Liver (tissue), 9 donors: Measurements from ENCODE around the gene HORMAD2. TPM values are rescaled to one million over a fixed set of nuclear protein-coding genes. Genes with fewer than 3 reads are reported as not detected.

Source experiments
- DNase-seq: peaks from one replicate; pipeline ENCODE4 v3.0.0-alpha.2; 2017; ENCODE audit warnings: low spot score
- H3K27ac ChIP-seq, 2 donors: one replicate each; pipeline ENCODE4 v1.7.0; 2013; ENCODE audit warnings: inconsistent platforms in 2 of 2, low read length in 2 of 2, control low read depth in 1 of 2, low read depth in 1 of 2, mild to moderate bottlenecking in 1 of 2
- H3K27me3 ChIP-seq, 4 donors: one replicate each; pipeline versions ENCODE4 v1.6.1 to v1.7.0; 2013; ENCODE audit warnings: low read length in 3 of 4, inconsistent platforms in 1 of 4, mild to moderate bottlenecking in 1 of 4, moderate library complexity in 1 of 4; ENCODE audit not compliant: control insufficient read depth in 4 of 4, insufficient read depth in 4 of 4
- H3K36me3 ChIP-seq, 4 donors: one replicate each; pipeline versions ENCODE4 v1.6.1 to v1.7.0; 2013; ENCODE audit warnings: low read length in 3 of 4, mild to moderate bottlenecking in 3 of 4, low read depth in 1 of 4, moderate library complexity in 1 of 4; ENCODE audit not compliant: control insufficient read depth in 4 of 4, insufficient read depth in 3 of 4
- H3K4me1 ChIP-seq, 4 donors: one replicate each; pipeline versions ENCODE4 v1.6.1 to v1.7.0; 2013; ENCODE audit warnings: low read length in 3 of 4, mild to moderate bottlenecking in 3 of 4, moderate library complexity in 1 of 4; ENCODE audit not compliant: control insufficient read depth in 4 of 4, insufficient read depth in 4 of 4
- H3K4me3 ChIP-seq, 3 donors: one replicate each; pipeline versions ENCODE4 v1.6.1 to v1.7.0; 2013; ENCODE audit warnings: low read length in 3 of 3, control low read depth in 1 of 3, low read depth in 1 of 3, mild to moderate bottlenecking in 1 of 3
- H3K9ac ChIP-seq, 2 donors: one replicate each; pipeline ENCODE4 v1.7.0; 2013; ENCODE audit warnings: low read length in 2 of 2, mild to moderate bottlenecking in 2 of 2, moderate library complexity in 2 of 2, control low read depth in 1 of 2, low read depth in 1 of 2
- H3K9me3 ChIP-seq, 4 donors: one replicate each; pipeline versions ENCODE4 v1.6.1 to v1.7.0; 2013; ENCODE audit warnings: low read length in 3 of 4; ENCODE audit not compliant: control insufficient read depth in 4 of 4
- CTCF ChIP-seq: fragments of 150-350 bp; IDR thresholded peaks from 2 replicates; pipeline ENCODE4 v1.5.1; 2017; ENCODE audit warnings: improper control_type of control experiment, low read depth, low read length; ENCODE audit not compliant: missing input control
- EGR1 ChIP-seq, 2 donors: IDR thresholded peaks; 2 replicates each; pipeline ENCODE4 v1.6.1; 2016 to 2018; ENCODE audit warnings: antibody characterized with exemption in 2 of 2, low read depth in 2 of 2
- FOXA1 ChIP-seq: IDR thresholded peaks from 2 replicates; pipeline ENCODE4 v1.6.1; 2016; ENCODE audit warnings: antibody characterized with exemption
- FOXA2 ChIP-seq: IDR thresholded peaks from 2 replicates; pipeline ENCODE4 v1.6.1; 2016; ENCODE audit warnings: antibody characterized with exemption
- GABPA ChIP-seq, 2 donors: IDR thresholded peaks in 1 of 2; conservative IDR thresholded peaks in 1 of 2; 2 replicates each; pipeline ENCODE4 v1.6.1; 2016; ENCODE audit warnings: antibody characterized with exemption in 2 of 2, mild to moderate bottlenecking in 1 of 2, moderate library complexity in 1 of 2
- HNF4A ChIP-seq, 2 donors: conservative IDR thresholded peaks; 2 replicates each; pipeline ENCODE4 v1.6.1; 2016; ENCODE audit warnings: antibody characterized with exemption in 2 of 2, mild to moderate bottlenecking in 2 of 2
- HNF4G ChIP-seq: IDR thresholded peaks from 2 replicates; pipeline ENCODE4 v1.6.1; 2016; ENCODE audit warnings: antibody characterized with exemption
- JUND ChIP-seq, 2 donors: IDR thresholded peaks; 2 replicates each; pipeline ENCODE4 v1.6.1; 2016; ENCODE audit warnings: antibody characterized with exemption in 2 of 2
- MAX ChIP-seq: IDR thresholded peaks from 2 replicates; pipeline ENCODE4 v1.6.1; 2016; ENCODE audit warnings: antibody characterized with exemption
- NR2F2 ChIP-seq: IDR thresholded peaks from 2 replicates; pipeline ENCODE4 v1.6.1; 2016; ENCODE audit warnings: antibody characterized with exemption
- RAD21 ChIP-seq, 2 donors: IDR thresholded peaks; 2 replicates each; pipeline ENCODE4 v1.6.1; 2016; ENCODE audit warnings: antibody characterized with exemption in 2 of 2, mild to moderate bottlenecking in 2 of 2
- REST ChIP-seq: IDR thresholded peaks from 2 replicates; pipeline ENCODE4 v1.6.1; 2016; ENCODE audit warnings: antibody characterized with exemption, mild to moderate bottlenecking
- RXRA ChIP-seq, 2 donors: IDR thresholded peaks; 2 replicates each; pipeline ENCODE4 v1.6.1; 2017 to 2018; ENCODE audit warnings: antibody characterized with exemption in 2 of 2, mild to moderate bottlenecking in 1 of 2
- SP1 ChIP-seq: IDR thresholded peaks from 2 replicates; pipeline ENCODE4 v1.6.1; 2018; ENCODE audit warnings: antibody characterized with exemption, mild to moderate bottlenecking
- TAF1 ChIP-seq: conservative IDR thresholded peaks from 2 replicates; pipeline ENCODE4 v1.6.1; 2016; ENCODE audit warnings: antibody characterized with exemption, mild to moderate bottlenecking
- YY1 ChIP-seq: IDR thresholded peaks from 2 replicates; pipeline ENCODE4 v1.6.1; 2016; ENCODE audit warnings: antibody characterized with exemption, mild to moderate bottlenecking
- whole genome bisulfite sequencing: extraction: QIAGEN DNeasy Blood & Tissue Kit; methylation state at CpG from one replicate; pipeline ENCODE4 v1.1.7; 2013; 5-methylcytosine and 5-hydroxymethylcytosine counted together
- polyA plus RNA-seq, 2 donors: library from polyadenylated mRNA; stranded (reverse) in 1 of 2; unstranded in 1 of 2; fragments of 200-250 nt in 1 of 2; fragments of >200 nt in 1 of 2; fragmentation: Nextera tagmentation in 1 of 2; extraction: Ambion mirVana in 1 of 2; gene quantifications; one replicate each; pipeline versions ENCODE4 v1.2.1 to v1.2.3, GENCODE V29; 2013 to 2015
- total RNA-seq, 2 donors: library from RNA; depleted of rRNA; stranded (reverse); fragments of >200 nt; gene quantifications; one replicate each; pipeline ENCODE4 v1.2.3, GENCODE V29; 2014
- TF ChIP-seq, protein P1 (sequence below): IDR thresholded peaks from 2 replicates; pipeline ENCODE4 v1.6.1; 2016; ENCODE audit warnings: antibody characterized with exemption
- TF ChIP-seq, protein P2 (sequence below): IDR thresholded peaks from 2 replicates; pipeline ENCODE4 v1.6.1; 2016; ENCODE audit warnings: antibody characterized with exemption
- donor health status: healthy.
- donor health status: healthy.
- donor health status: healthy.
- donor health status: healthy.
- donor health status: healthy.

Gene HORMAD2
- total and polyA plus RNA-seq, 4 donors: 0.44 to 2.8 (median 0.47) TPM; not detected in 1

DNA sequence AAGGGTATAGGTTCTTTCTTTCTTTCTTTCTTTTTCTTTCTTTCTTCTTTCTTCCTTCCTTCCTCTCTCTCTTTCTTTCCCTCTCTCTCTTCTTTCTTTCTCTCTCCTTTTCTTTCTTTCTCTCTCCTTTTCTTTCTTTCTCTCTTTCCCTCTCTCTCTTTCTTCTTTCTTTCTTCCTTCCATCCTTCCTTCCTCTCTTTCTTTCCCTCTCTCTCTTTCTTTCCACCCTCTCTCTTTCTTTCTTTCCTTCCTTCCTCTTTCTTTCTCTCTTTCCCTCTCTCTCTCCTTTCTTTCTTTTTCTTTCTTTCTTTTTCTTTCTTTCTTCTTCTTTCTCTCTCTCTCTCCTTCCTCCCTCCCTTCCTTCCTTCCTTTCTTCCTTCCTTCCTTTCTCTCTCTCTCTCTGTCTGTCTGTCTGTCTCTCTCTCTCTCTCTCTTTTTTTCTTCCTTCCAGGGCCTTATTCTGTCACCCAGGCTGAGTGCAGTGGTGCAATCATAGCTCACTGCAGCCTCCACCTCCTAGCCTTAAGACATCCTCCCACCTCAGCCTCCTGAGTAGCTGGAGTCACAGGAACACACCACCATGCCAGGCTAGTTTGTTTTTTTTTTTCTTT, 139.5 kb downstream of the HORMAD2 start:
- H3K9ac ChIP-seq: no peak overlapping the region
- H3K27ac ChIP-seq: no peak overlapping the region
- H3K36me3 ChIP-seq: no peaks in the 10 kb centered on the region
- no peaks in the 10 kb centered on the region for H3K9me3 ChIP-seq
- no peaks in the 10 kb centered on the region for H3K4me1 ChIP-seq
- TF ChIP-seq REST (no peak), FOXA1 (no peak)
- no peak overlapping the region for H3K4me3 ChIP-seq
- no peak for DNase-seq
- H3K27me3 ChIP-seq: peaks cover 0 to 3% (median 0%) of the 10 kb centered on the region in 4 donors

DNA sequence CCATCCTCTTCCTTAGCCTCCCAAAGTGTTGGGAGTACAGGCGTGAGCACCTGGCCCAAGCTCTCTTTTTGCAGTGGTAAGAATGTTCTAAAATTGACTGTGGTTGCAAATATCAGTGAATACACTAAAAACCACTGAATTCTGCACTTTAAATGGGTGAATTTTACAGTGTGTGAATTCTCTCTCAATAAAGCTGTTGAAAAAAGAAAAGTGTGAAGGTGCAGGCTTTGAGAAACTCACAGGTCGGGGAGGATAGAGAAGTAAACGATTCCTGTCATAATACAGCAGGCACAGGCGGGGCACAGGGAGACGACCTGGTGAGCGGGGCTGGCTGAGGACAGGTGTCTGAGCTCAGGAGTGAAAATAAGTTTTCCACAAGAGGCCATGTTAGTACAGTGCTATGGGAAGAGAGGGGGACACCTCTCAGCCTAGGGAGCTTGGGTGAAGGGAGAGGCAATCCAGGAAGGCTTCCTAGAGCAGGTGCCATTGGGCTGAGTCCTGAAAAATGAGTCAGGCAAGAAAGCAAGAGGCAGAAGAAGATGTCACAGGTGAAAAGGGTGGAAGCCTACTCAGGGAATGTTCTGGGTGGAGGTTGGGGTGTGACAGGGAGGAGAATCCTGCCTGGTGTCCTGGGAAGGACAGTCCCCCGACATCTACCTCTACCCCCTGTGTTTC, 140.2 kb downstream of the HORMAD2 start:
- Histone ChIP-seq H3K4me1 (no peaks in the 10 kb centered on the region), H3K9ac (no peak overlapping the region), H3K27me3 (peaks cover 0 to 3% (median 0%) of the 10 kb centered on the region in 4 donors), H3K27ac (peak overlapping the region in 1 of 2 donors; percentile 20), H3K9me3 (no peaks in the 10 kb centered on the region), H3K36me3 (no peaks in the 10 kb centered on the region), H3K4me3 (no peak overlapping the region)
- no peak for DNase-seq
- WGBS: 75% methylated on average over 7 of the region's 7 CpGs
- TF ChIP-seq RXRA (IDR thresholded peaks at IDR 0.05): no peak
- no peak for TF ChIP-seq EGR1 (IDR thresholded peaks at IDR 0.05; ENCODE audit: low read depth in 2 of 2)
- TF ChIP-seq RAD21 (IDR thresholded peaks at IDR 0.05): no peak
- TF ChIP-seq GABPA (IDR thresholded peaks at IDR 0.05 in 1 of 2, conservative IDR thresholded peaks at IDR 0.05 in 1 of 2): no peak
- no peak for TF ChIP-seq SP1
- no peak for TF ChIP-seq CTCF
- TF ChIP-seq, protein P1, sequence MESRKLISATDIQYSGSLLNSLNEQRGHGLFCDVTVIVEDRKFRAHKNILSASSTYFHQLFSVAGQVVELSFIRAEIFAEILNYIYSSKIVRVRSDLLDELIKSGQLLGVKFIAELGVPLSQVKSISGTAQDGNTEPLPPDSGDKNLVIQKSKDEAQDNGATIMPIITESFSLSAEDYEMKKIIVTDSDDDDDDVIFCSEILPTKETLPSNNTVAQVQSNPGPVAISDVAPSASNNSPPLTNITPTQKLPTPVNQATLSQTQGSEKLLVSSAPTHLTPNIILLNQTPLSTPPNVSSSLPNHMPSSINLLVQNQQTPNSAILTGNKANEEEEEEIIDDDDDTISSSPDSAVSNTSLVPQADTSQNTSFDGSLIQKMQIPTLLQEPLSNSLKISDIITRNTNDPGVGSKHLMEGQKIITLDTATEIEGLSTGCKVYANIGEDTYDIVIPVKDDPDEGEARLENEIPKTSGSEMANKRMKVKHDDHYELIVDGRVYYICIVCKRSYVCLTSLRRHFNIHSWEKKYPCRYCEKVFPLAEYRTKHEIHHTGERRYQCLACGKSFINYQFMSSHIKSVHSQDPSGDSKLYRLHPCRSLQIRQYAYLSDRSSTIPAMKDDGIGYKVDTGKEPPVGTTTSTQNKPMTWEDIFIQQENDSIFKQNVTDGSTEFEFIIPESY: no peak
- TF ChIP-seq, protein P2, sequence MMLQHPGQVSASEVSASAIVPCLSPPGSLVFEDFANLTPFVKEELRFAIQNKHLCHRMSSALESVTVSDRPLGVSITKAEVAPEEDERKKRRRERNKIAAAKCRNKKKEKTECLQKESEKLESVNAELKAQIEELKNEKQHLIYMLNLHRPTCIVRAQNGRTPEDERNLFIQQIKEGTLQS: no peak
- TF ChIP-seq REST: no peak
- TF ChIP-seq MAX: no peak
- no peak for TF ChIP-seq JUND (IDR thresholded peaks at IDR 0.05)
- no peak for TF ChIP-seq YY1
- TF ChIP-seq FOXA1: no peak
- no peak for TF ChIP-seq HNF4G
- no peak for TF ChIP-seq HNF4A (conservative IDR thresholded peaks at IDR 0.05)
- TF ChIP-seq TAF1: no peak
- TF ChIP-seq NR2F2: no peak
- TF ChIP-seq FOXA2: no peak
